HUES6 (cell line): ENCODE data around the gene FGD4.
"Not testable (repeated sequence)": the region's sequence is repeated elsewhere in the genome, so short reads cannot be mapped to it uniquely, and the experiment has no call there.

ENCODE experiments used
- H3K27ac ChIP-seq: 2 replicates; pipeline ENCODE4 v1.7.0; 2013; ENCODE audit warnings: low read depth, mild to moderate bottlenecking, low read length, inconsistent platforms
- H3K27me3 ChIP-seq: 2 replicates; pipeline ENCODE4 v1.6.1; 2013; ENCODE audit warnings: low read length; ENCODE audit not compliant: control insufficient read depth, insufficient read depth
- H3K36me3 ChIP-seq: 2 replicates; pipeline ENCODE4 v1.6.1; 2013; ENCODE audit warnings: low read length; ENCODE audit not compliant: control insufficient read depth, insufficient read depth
- H3K4me1 ChIP-seq: 2 replicates; pipeline ENCODE4 v1.6.1; 2013; ENCODE audit warnings: low read length; ENCODE audit not compliant: control insufficient read depth, insufficient read depth
- H3K4me3 ChIP-seq: 2 replicates; pipeline ENCODE4 v1.5.1; 2013; ENCODE audit warnings: low read depth, low read length
- H3K9ac ChIP-seq: one replicate; pipeline ENCODE4 v1.6.1; 2013; ENCODE audit warnings: mild to moderate bottlenecking, low read length
- H3K9me3 ChIP-seq: 2 replicates; pipeline ENCODE4 v1.6.1; 2013; ENCODE audit warnings: low read depth, low read length; ENCODE audit not compliant: control insufficient read depth, insufficient read depth

The FGD4 gene

DNA sequence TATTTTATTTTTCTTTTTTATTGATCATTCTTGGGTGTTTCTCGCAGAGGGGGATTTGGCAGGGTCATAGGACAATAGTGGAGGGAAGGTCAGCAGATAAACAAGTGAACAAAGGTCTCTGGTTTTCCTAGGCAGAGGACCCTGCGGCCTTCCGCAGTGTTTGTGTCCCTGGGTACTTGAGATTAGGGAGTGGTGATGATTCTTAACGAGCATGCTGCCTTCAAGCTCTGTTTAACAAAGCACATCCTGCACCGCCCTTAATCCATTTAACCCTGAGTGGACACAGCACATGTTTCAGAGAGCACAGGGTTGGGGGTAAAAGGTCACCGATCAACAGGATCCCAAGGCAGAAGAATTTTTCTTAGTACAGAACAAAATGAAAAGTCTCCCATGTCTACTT, 163.1 kb downstream of the FGD4 start:
- H3K4me1 ChIP-seq: peaks cover 27% of the 10 kb centered on the region

GRCh38 chr12:32566663-32567295, 167.4 kb downstream of the FGD4 start:
- Histone ChIP-seq H3K36me3 (peaks cover 24% of the 10 kb centered on the region), H3K27ac (no peak overlapping the region), H3K4me1 (peaks cover 43% of the 10 kb centered on the region), H3K9me3 (peaks cover 7% of the 10 kb centered on the region; the same call in 1 of the 2 replicates), H3K4me3 (no peak overlapping the region), H3K27me3 (no peaks in the 10 kb centered on the region), H3K9ac (no peak overlapping the region)

More for the DNA sequence above, 163.1 kb downstream of the FGD4 start:
- not testable (repeated sequence) for H3K27me3 ChIP-seq, H3K9ac ChIP-seq, H3K4me3 ChIP-seq, H3K9me3 ChIP-seq, H3K27ac ChIP-seq
- peaks cover 27% of the 10 kb centered on the region for H3K36me3 ChIP-seq

GRCh38 chr12:32567296-32567674, 167.9 kb downstream of the FGD4 start:
- Histone ChIP-seq H3K9ac (no peak overlapping the region), H3K27me3 (no peaks in the 10 kb centered on the region), H3K36me3 (peaks cover 21% of the 10 kb centered on the region), H3K4me1 (peaks cover 39% of the 10 kb centered on the region), H3K9me3 (0 out of 2 replicates have a peak, but pooled peaks cover 3% of the 10 kb centered on the region), H3K4me3 (no peak overlapping the region), H3K27ac (no peak overlapping the region)

DNA sequence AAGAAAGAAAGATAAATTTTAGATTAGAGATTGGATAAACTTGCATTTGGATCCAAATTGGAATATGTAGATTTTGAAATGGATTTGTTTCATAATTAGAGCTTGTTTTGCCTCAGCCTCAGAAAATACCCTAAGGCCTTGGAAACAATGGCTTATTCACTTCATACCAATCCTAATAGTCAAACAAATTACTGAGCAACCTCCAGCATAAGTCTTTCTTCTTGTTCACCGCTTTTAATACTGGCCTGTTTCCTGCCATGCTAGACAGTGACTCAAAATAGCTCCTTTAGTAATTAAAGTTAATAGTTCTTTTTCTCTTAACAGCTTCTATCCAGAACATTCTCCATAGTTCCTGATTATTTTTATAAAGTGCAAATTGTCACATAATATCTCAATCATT, 168.9 kb downstream of the FGD4 start:
- Histone ChIP-seq H3K4me3 (no peak overlapping the region), H3K27ac (no peak overlapping the region)

DNA sequence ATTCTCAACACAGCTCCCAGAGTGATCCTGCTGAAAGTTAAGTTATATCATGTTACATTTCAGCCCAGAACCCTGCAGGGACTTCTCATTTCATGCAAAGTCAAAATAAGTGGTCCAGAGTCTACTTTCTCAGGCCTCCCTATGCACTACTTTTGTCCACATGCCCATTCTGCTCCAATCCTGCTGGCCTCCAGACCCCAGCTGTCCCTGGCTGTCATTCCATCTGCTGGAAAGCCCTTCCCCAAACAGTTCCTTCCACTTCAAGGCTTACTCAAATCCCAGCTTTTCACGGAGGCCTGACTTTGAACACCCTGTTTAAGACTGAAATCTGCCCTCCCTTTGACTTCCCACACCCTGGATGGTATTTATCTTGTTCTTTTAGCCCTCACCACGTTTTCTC, 169.9 kb downstream of the FGD4 start:
- Histone ChIP-seq H3K4me3 (no peak overlapping the region), H3K36me3 (peaks cover 22% of the 10 kb centered on the region), H3K9me3 (no peaks in the 10 kb centered on the region), H3K27me3 (no peaks in the 10 kb centered on the region), H3K4me1 (peaks cover 39% of the 10 kb centered on the region), H3K27ac (no peak overlapping the region), H3K9ac (no peak overlapping the region)

More for the DNA sequence above, 168.9 kb downstream of the FGD4 start:
- Histone ChIP-seq H3K4me1 (peaks cover 39% of the 10 kb centered on the region), H3K36me3 (peaks cover 21% of the 10 kb centered on the region), H3K9ac (no peak overlapping the region), H3K9me3 (0 out of 2 replicates have a peak, but pooled peaks cover 3% of the 10 kb centered on the region), H3K27me3 (no peaks in the 10 kb centered on the region)

DNA sequence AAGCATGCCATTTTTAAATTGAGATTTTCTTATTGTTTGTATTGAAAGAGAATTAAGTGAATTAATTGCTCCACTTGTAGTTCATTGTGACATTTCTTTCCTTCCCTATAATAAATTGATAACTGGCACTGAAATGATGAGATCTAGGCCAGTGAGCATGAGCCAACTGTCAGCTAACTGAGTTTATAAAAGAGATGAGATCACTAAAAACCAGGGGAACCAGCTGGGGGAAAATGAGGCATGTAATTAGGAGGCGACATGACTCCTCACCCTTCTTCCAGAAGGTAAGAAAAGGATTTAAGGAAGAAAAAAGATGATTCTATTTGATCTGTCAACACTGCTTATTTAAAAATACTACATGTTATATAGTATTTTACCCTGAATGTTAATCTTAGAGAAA, 175.2 kb downstream of the FGD4 start:
- Histone ChIP-seq H3K4me1 (peaks cover 5% of the 10 kb centered on the region; the same call in 1 of the 2 replicates), H3K9me3 (no peaks in the 10 kb centered on the region), H3K27ac (no peak overlapping the region), H3K4me3 (no peak overlapping the region), H3K9ac (no peak overlapping the region), H3K27me3 (no peaks in the 10 kb centered on the region), H3K36me3 (peaks cover 22% of the 10 kb centered on the region)

- Histone ChIP-seq H3K27me3 (no peaks in the 10 kb centered on the region), H3K4me1 (no peaks in the 10 kb centered on the region), H3K9ac (no peak overlapping the region), H3K9me3 (no peaks in the 10 kb centered on the region), H3K4me3 (no peak overlapping the region), H3K27ac (no peak overlapping the region), H3K36me3 (peaks cover 36% of the 10 kb centered on the region)
Measured at GRCh38 chr12:32577328-32577727, 178.0 kb downstream of the FGD4 start.

DNA sequence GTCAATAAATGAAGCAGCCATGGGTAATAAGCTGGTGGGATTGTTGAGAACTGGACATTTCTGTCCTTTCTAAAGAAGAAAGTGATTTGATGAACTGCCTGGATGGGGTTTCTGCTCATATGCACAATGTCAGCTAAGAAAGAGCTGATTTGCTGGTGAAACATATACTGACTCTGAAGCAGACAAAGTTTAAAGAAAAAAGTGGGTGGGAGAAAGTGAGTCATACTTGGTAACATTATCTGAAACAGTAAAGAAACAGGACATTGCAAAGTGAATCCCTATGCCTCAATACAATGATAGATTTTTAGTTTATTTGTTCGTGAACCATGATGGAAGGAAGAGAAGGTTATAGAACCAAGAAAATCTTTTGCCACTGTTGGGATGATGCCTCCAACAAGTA, 184.2 kb downstream of the FGD4 start:
- peaks cover 23% of the 10 kb centered on the region for H3K36me3 ChIP-seq
- no peaks in the 10 kb centered on the region for H3K9me3 ChIP-seq
- no peak overlapping the region for H3K4me3 ChIP-seq
- H3K9ac ChIP-seq: no peak overlapping the region
- no peaks in the 10 kb centered on the region for H3K4me1 ChIP-seq
- H3K27me3 ChIP-seq: no peaks in the 10 kb centered on the region
- no peak overlapping the region for H3K27ac ChIP-seq

DNA sequence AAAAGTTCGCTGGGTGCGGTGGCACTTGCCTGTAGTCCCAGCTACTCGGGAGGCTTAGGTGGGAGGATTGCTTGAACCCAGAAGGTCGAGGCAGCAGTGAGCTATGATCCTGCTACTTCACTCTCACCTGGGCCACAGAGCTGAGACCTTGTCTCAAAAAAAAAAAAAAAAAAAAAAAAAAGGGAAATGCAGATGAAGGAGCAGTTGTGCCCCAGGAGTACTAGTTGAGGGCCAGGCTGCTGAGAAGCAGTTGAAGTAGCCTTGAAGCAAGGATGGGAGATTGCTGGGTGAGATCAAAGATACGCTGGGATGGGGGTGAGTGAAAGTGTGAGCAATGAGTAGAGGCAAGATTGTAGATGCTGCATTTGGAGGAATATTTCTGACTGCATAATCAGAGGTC, 186.3 kb downstream of the FGD4 start:
- Histone ChIP-seq H3K4me3 (no peak overlapping the region), H3K9ac (no peak overlapping the region), H3K27me3 (no peaks in the 10 kb centered on the region), H3K4me1 (no peaks in the 10 kb centered on the region), H3K9me3 (no peaks in the 10 kb centered on the region), H3K27ac (no peak overlapping the region), H3K36me3 (peaks cover 21% of the 10 kb centered on the region)

DNA sequence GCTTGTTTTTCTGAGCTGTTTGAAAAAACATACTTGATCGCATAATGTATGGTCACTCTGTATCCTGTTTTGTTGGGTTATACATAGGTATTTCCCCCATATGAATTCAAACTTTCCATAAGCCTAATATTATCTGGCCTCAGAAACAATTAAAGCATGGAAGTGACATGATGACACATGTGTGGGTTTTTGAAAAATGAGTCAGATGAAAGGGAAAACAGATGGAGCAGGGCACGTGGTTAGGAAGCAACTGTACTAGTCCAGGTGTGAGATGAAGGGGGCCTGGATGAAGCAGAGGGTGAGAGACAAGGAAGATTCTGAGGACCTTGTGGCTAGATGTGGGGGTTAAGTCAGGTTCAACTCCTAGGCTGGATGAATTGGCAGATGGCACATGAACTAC, 187.0 kb downstream of the FGD4 start:
- Histone ChIP-seq H3K27ac (no peak overlapping the region), H3K4me1 (no peaks in the 10 kb centered on the region), H3K36me3 (peaks cover 27% of the 10 kb centered on the region), H3K27me3 (no peaks in the 10 kb centered on the region), H3K9ac (no peak overlapping the region), H3K4me3 (no peak overlapping the region), H3K9me3 (no peaks in the 10 kb centered on the region)

- no peaks in the 10 kb centered on the region for H3K9me3 ChIP-seq
- H3K9ac ChIP-seq: no peak overlapping the region
- H3K36me3 ChIP-seq: peaks cover 20% of the 10 kb centered on the region
- no peaks in the 10 kb centered on the region for H3K4me1 ChIP-seq
- no peak overlapping the region for H3K4me3 ChIP-seq
- H3K27me3 ChIP-seq: no peaks in the 10 kb centered on the region
- no peak overlapping the region for H3K27ac ChIP-seq
Measured at GRCh38 chr12:32587581-32588495, 188.5 kb downstream of the FGD4 start.
